Tibial nerve (tissue), 4 donors: Measurements from ENCODE around the gene TRPT1. TPM values are rescaled to one million over a fixed set of nuclear protein-coding genes. Genes with fewer than 3 reads are reported as not detected.

Experiments used
- DNase-seq, 2 donors: peaks; one replicate each; pipeline ENCODE4 v3.0.0-alpha.2; 2019; ENCODE audit warnings: low spot score in 2 of 2
- H3K27ac ChIP-seq, 4 donors: fragments of 200-600 bp; sonication (generic) in 3 of 4; one replicate each; pipeline ENCODE4 v1.5.1; 2017 to 2019; ENCODE audit warnings: mild to moderate bottlenecking in 1 of 4
- H3K27me3 ChIP-seq, 2 donors: fragments of 200-600 bp; sonication (generic) in 1 of 2; one replicate each; pipeline versions ENCODE4 v1.5.1 to v1.6.0; 2017 to 2019
- H3K36me3 ChIP-seq, 3 donors: fragments of 200-600 bp; sonication (generic); one replicate each; pipeline ENCODE4 v1.5.1; 2018 to 2019
- H3K4me1 ChIP-seq, 4 donors: fragments of 200-600 bp; sonication (generic) in 3 of 4; one replicate each; pipeline ENCODE4 v1.5.1; 2017 to 2019
- H3K4me3 ChIP-seq, 4 donors: fragments of 200-600 bp; sonication (generic) in 3 of 4; one replicate each; pipeline ENCODE4 v1.5.1; 2017 to 2019; ENCODE audit warnings: mild to moderate bottlenecking in 1 of 4, moderate library complexity in 1 of 4
- H3K9me3 ChIP-seq, 4 donors: fragments of 200-600 bp; sonication (generic) in 3 of 4; one replicate each; pipeline ENCODE4 v1.5.1; 2017 to 2019
- CTCF ChIP-seq, 5 experiments: fragments of 200-600 bp in 3 of 5; fragments of 450-650 bp in 2 of 5; sonication (generic) in 3 of 5; IDR thresholded peaks; one replicate each; pipeline ENCODE4 v1.5.1; 2016 to 2019; ENCODE audit warnings: antibody characterized with exemption in 5 of 5, mild to moderate bottlenecking in 3 of 5, moderate library complexity in 2 of 5
- EP300 ChIP-seq, 2 donors: sonication (generic); formaldehyde crosslinking; IDR thresholded peaks; one replicate each; pipeline ENCODE4 v1.6.1; 2017; ENCODE audit warnings: antibody characterized with exemption in 2 of 2, mild to moderate bottlenecking in 1 of 2
- POLR2A ChIP-seq, 2 donors: fragments of 450-650 bp; IDR thresholded peaks; one replicate each; pipeline ENCODE4 v1.6.1; 2017; ENCODE audit warnings: antibody characterized with exemption in 2 of 2, mild to moderate bottlenecking in 2 of 2, moderate library complexity in 2 of 2
- WGBS, 2 donors: methylation state at CpG; one replicate each; pipeline ENCODE4 v1.1.5; 2018; 5-methylcytosine and 5-hydroxymethylcytosine counted together
- total RNA-seq, 4 donors: library from RNA; depleted of rRNA; stranded (reverse); fragments of >200 nt; gene quantifications; one replicate each; pipeline ENCODE4 v1.1.0, GENCODE V29; 2016

Gene TRPT1
- total RNA-seq, 4 donors from 2014 or later, result 64.9 to 74.7 (median 68.7) TPM

GRCh38 chr11:64226507-64227051 is 593 bp upstream of the TRPT1 start:
- TF ChIP-seq POLR2A (IDR thresholded peaks at IDR 0.05), result no peak
- no peak for TF ChIP-seq EP300 (IDR thresholded peaks at IDR 0.05)
- Histone ChIP-seq H3K9me3 (no peaks in the 10 kb centered on the region), H3K27ac (peak overlapping the region; percentile 84 to 96 (median 91)), H3K27me3 (no peaks in the 10 kb centered on the region), H3K36me3 (peaks cover 0 to 20% (median 0%) of the 10 kb centered on the region in 3 donors), H3K4me3 (peak overlapping the region; percentile 56 to 91 (median 80)), H3K4me1 (peaks cover 0 to 56% (median 30%) of the 10 kb centered on the region in 4 donors)
- DNase-seq, result no peak
- 9 to 21% methylated on average over 12 to 13 of the region's 26 CpGs for WGBS, 2 donors

GRCh38 chr11:64224891-64225607 is 937 bp downstream of the TRPT1 start:
- peak overlapping the region; percentile 84 to 96 (median 91) for H3K27ac ChIP-seq
- WGBS, 2 donors, result 54 to 55% methylated on average over 21 of the region's 22 CpGs
- H3K36me3 ChIP-seq, result peaks cover 0 to 32% (median 0%) of the 10 kb centered on the region in 3 donors
- TF ChIP-seq EP300 (IDR thresholded peaks at IDR 0.05), result no peak
- no peak for TF ChIP-seq POLR2A (IDR thresholded peaks at IDR 0.05)
- TF ChIP-seq CTCF (IDR thresholded peaks at IDR 0.05), result no peak
- H3K4me3 ChIP-seq, result peak overlapping the region; percentile 56 to 91 (median 80)
- no peaks in the 10 kb centered on the region for H3K9me3 ChIP-seq
- no peak for DNase-seq
- no peaks in the 10 kb centered on the region for H3K27me3 ChIP-seq
- H3K4me1 ChIP-seq, result peaks cover 0 to 45% (median 28%) of the 10 kb centered on the region in 4 donors

GRCh38 chr11:64224151-64224890 is 1.7 kb downstream of the TRPT1 start:
- no peak for DNase-seq
- H3K4me3 ChIP-seq, result no peak overlapping the region
- H3K27ac ChIP-seq, result no peak overlapping the region
- H3K27me3 ChIP-seq, result no peaks in the 10 kb centered on the region
- no peaks in the 10 kb centered on the region for H3K9me3 ChIP-seq
- WGBS, 2 donors, result 83 to 88% methylated on average over 12 to 15 of the region's 17 CpGs
- H3K36me3 ChIP-seq, result peaks cover 0 to 38% (median 0%) of the 10 kb centered on the region in 3 donors
- peaks cover 0 to 38% (median 22%) of the 10 kb centered on the region in 4 donors for H3K4me1 ChIP-seq
- TF ChIP-seq EP300 (IDR thresholded peaks at IDR 0.05) (no peak), POLR2A (IDR thresholded peaks at IDR 0.05) (no peak), CTCF (IDR thresholded peaks at IDR 0.05) (no peak)

GRCh38 chr11:64223001-64223651 is 2.9 kb downstream of the TRPT1 start:
- TF ChIP-seq EP300 (IDR thresholded peaks at IDR 0.05) (no peak), POLR2A (IDR thresholded peaks at IDR 0.05) (no peak), CTCF (IDR thresholded peaks at IDR 0.05) (no peak)
- 81 to 83% methylated on average over 23 to 24 of the region's 24 CpGs for WGBS, 2 donors
- H3K9me3 ChIP-seq, result no peaks in the 10 kb centered on the region
- H3K36me3 ChIP-seq, result peaks cover 0 to 39% (median 0%) of the 10 kb centered on the region in 3 donors
- H3K4me3 ChIP-seq, result no peak overlapping the region
- H3K27me3 ChIP-seq, result no peaks in the 10 kb centered on the region
- H3K27ac ChIP-seq, result no peak overlapping the region
- DNase-seq, result no peak
- peaks cover 0 to 32% (median 17%) of the 10 kb centered on the region in 4 donors for H3K4me1 ChIP-seq

GRCh38 chr11:64222651-64223000 is 3.4 kb downstream of the TRPT1 start:
- WGBS, 2 donors, result 67 to 80% methylated on average over 9 of the region's 9 CpGs
- no peak for TF ChIP-seq EP300 (IDR thresholded peaks at IDR 0.05)
- TF ChIP-seq POLR2A (IDR thresholded peaks at IDR 0.05), result no peak
- TF ChIP-seq CTCF (IDR thresholded peaks at IDR 0.05), result no peak
- H3K4me3 ChIP-seq, result no peak overlapping the region

More at GRCh38 chr11:64222651-64223000, 3.4 kb downstream of the TRPT1 start:
- DNase-seq, result no peak
- Histone ChIP-seq H3K9me3 (no peaks in the 10 kb centered on the region), H3K27ac (no peak overlapping the region), H3K36me3 (peaks cover 0 to 39% (median 0%) of the 10 kb centered on the region in 3 donors), H3K4me1 (peaks cover 0 to 28% (median 14%) of the 10 kb centered on the region in 4 donors), H3K27me3 (no peaks in the 10 kb centered on the region)
